Fibroblast of mammary gland (primary cell): ENCODE measurements around the gene MAN2C1.

ENCODE experiments used
- DNase-seq: peaks from one replicate; pipeline ENCODE4 v3.0.0-alpha.2; 2010; ENCODE audit warnings: low read depth
- H3K4me3 ChIP-seq: 2 replicates; pipeline ENCODE4 v1.5.1; 2011; ENCODE audit warnings: low read depth, mild to moderate bottlenecking, low read length, moderate library complexity; ENCODE audit not compliant: control insufficient read depth
- CTCF ChIP-seq: conservative IDR thresholded peaks from 2 replicates; pipeline ENCODE4 v1.5.1; 2011; ENCODE audit warnings: low read depth, low read length, inconsistent platforms; ENCODE audit not compliant: control insufficient read depth, insufficient read depth

Gene MAN2C1

GRCh38 chr15:75357976-75358673 is 10.3 kb downstream of the MAN2C1 start:
- no peak for TF ChIP-seq CTCF
- DNase-seq = no peak
- H3K4me3 ChIP-seq = no peak overlapping the region

GRCh38 chr15:75356517-75356916 is 11.9 kb downstream of the MAN2C1 start:
- TF ChIP-seq CTCF = no peak
- DNase-seq = no peak
- H3K4me3 ChIP-seq = no peak overlapping the region

- no peak for TF ChIP-seq CTCF
- DNase-seq = no peak
- no peak overlapping the region for H3K4me3 ChIP-seq
These were observed 12.4 kb downstream of the MAN2C1 start for GRCh38 chr15:75356006-75356405.

GRCh38 chr15:75355369-75355768 is 13.0 kb downstream of the MAN2C1 start:
- no peak for DNase-seq
- no peak for TF ChIP-seq CTCF
- H3K4me3 ChIP-seq = no peak overlapping the region

GRCh38 chr15:75354454-75354853 is 14.0 kb downstream of the MAN2C1 start:
- no peak for TF ChIP-seq CTCF
- DNase-seq = no peak
- H3K4me3 ChIP-seq = no peak overlapping the region

GRCh38 chr15:75353604-75354003 is 14.8 kb downstream of the MAN2C1 start:
- DNase-seq = no peak
- TF ChIP-seq CTCF = no peak
- no peak overlapping the region for H3K4me3 ChIP-seq
